A549 treated with CpdA at 1 μM for 4 hours (cell line): ENCODE data around the gene PIP4K2A. TPM values are rescaled to one million over a fixed set of nuclear protein-coding genes. Genes with fewer than 3 reads are reported as not detected.

Source experiments
- total RNA-seq: library from RNA; stranded (reverse); fragments of 200-300 nt; extraction: Qiagen RNA extraction; gene quantifications from 5 replicates; pipeline ENCODE4 v1.2.3, GENCODE V29; 2022; ENCODE audit warnings: low read depth

PIP4K2A gene
- total RNA-seq, result 21.6 to 38.7 TPM (median 23.2 TPM) in 5 replicates

DNA sequence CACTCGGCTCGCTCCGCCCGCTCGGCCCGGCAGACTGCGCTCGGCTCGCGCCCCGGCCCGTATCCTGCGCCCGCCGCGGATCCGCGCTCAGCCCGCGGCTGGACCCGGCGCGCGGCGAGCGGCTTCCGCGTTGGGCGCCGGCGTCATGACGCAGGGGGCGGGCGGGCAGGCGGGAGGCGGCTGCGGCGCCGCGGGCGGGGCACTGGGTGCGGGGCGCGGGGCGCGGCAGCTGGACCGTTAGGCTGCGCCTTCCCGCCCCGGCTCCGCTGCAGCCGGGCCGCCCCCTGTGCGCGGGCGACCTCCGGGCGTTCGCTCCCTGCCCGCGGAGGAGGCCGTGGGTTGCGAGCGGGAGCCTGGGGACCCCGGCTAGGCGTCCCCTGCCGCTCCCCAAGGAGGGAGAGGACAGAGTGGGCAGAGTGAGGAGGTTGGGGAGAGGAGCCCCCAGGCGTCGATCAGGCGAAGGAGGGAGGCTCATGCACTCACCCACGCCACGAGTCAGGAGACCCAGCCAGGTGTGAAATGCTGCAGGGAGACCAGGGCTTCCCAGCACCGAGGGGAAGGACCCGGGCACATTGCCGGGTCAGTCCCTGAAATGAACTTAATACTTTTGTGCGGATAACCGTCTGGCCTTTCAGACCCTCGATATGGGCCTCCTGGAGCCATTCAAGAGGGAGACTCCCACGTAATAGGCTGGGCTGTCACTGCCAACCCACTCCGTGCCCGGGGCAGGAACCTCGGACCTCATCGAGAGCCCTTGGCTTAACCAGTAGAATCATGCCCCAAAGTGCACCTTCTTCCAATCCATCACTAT is at the start of gene PIP4K2A:
PIP4K2A (minus strand) TSS at position 100 of the 811 bp plus-strand sequence. CDS start 252 bp downstream, outside the sequence.

Other genes starting within 250 kb of the PIP4K2A start
- gene ARMC3, start 213.5 kb upstream of the PIP4K2A start, total RNA-seq, result 0.31 to 1.0 TPM (median 0.53 TPM) in 5 replicates